Measurements from ENCODE around the gene ZNF141. TPM values are rescaled to one million over a fixed set of nuclear protein-coding genes. Genes with fewer than 3 reads are reported as not detected.

ZNF141 gene
- total and polyA plus RNA-seq, 12 donors = 5.5 to 45.9 (median 14.1) TPM

- Histone ChIP-seq H3K4me1 (replicated peaks in 1 of 2) (peaks cover 10 to 12% of the 10 kb centered on the region in 2 donors), H3K27me3 (no peaks in the 10 kb centered on the region), H3K27ac (peak overlapping the region; percentile 75 to 96 (median 91)), H3K36me3 (replicated peaks in 1 of 2) (no peaks in the 10 kb centered on the region), H3K9me3 (replicated peaks in 1 of 3) (no peaks in the 10 kb centered on the region), H3K4me3 (peak overlapping the region; percentile 54 to 96 (median 81))
- intact Hi-C loops (cut with DNase I) = no loop called here
- TF ChIP-seq POLR2A (IDR thresholded peaks at IDR 0.05) (no peak), CTCF (IDR thresholded peaks at IDR 0.05) (no peak)
- 0 to 1% (median 0%) methylated on average over 2 to 18 of the region's 18 CpGs; no CpG with 5 or more reads in 1 of the 4 donors for WGBS, 4 donors
- no peak for DNase-seq
Measured at GRCh38 chr4:336893-337142, 796 bp upstream of the ZNF141 start.

- DNase-seq = peak in 6 of 7 donors; percentile 12 to 73 (median 56)
- no peak for TF ChIP-seq CTCF (IDR thresholded peaks at IDR 0.05)
- no peak for TF ChIP-seq POLR2A (IDR thresholded peaks at IDR 0.05)
- 2 to 12% (median 3%) methylated on average over 19 to 52 of the region's 52 CpGs for WGBS, 4 donors
- Histone ChIP-seq H3K27me3 (no peaks in the 10 kb centered on the region), H3K4me3 (peak overlapping the region; percentile 54 to 96 (median 84)), H3K9me3 (replicated peaks in 1 of 3) (no peaks in the 10 kb centered on the region), H3K36me3 (replicated peaks in 1 of 2) (no peaks in the 10 kb centered on the region), H3K4me1 (replicated peaks in 1 of 2) (peaks cover 10 to 12% of the 10 kb centered on the region in 2 donors), H3K27ac (peak overlapping the region; percentile 87 to 96 (median 91))
- intact Hi-C loops (cut with DNase I) = no loop called here
Measured at GRCh38 chr4:337932-338758, 531 bp downstream of the ZNF141 start.

- peak in 4 of 7 donors; percentile 13 to 57 (median 22) for DNase-seq
- peak overlapping the region in 2 of 5 donors; percentile 91 to 96 for H3K27ac ChIP-seq
- WGBS, 4 donors = 22 to 36% (median 30%) methylated on average over 10 to 13 of the region's 13 CpGs
- TF ChIP-seq CTCF (IDR thresholded peaks at IDR 0.05) = no peak
- no peak for TF ChIP-seq POLR2A (IDR thresholded peaks at IDR 0.05)
- H3K4me1 ChIP-seq (replicated peaks in 1 of 2) = peaks cover 10 to 12% of the 10 kb centered on the region in 2 donors
- no peaks in the 10 kb centered on the region for H3K27me3 ChIP-seq
- intact Hi-C loops (cut with DNase I) = no loop called here
- no peaks in the 10 kb centered on the region for H3K36me3 ChIP-seq (replicated peaks in 1 of 2)
- H3K4me3 ChIP-seq = peak overlapping the region in 3 of 4 donors; percentile 54 to 96 (median 86)
- no peaks in the 10 kb centered on the region for H3K9me3 ChIP-seq (replicated peaks in 1 of 3)
Measured at GRCh38 chr4:338759-339097, 1.1 kb downstream of the ZNF141 start.

- no peaks in the 10 kb centered on the region for H3K27me3 ChIP-seq
- 90 to 95% (median 93%) methylated on average over 4 of the region's 4 CpGs for WGBS, 4 donors
- no peak for DNase-seq
- H3K36me3 ChIP-seq (replicated peaks in 1 of 2) = peaks cover 0 to 11% of the 10 kb centered on the region in 2 donors
- no peaks in the 10 kb centered on the region for H3K9me3 ChIP-seq (replicated peaks in 1 of 3)
- peak in 5 of 6 experiments; percentile 10 to 21 (median 18) for TF ChIP-seq CTCF (IDR thresholded peaks at IDR 0.05)
- TF ChIP-seq POLR2A (IDR thresholded peaks at IDR 0.05) = no peak
- H3K4me3 ChIP-seq = no peak overlapping the region
- peaks cover 10 to 12% of the 10 kb centered on the region in 2 donors for H3K4me1 ChIP-seq (replicated peaks in 1 of 2)
- intact Hi-C loops (cut with DNase I) = no loop called here
- H3K27ac ChIP-seq = no peak overlapping the region
Measured at GRCh38 chr4:340011-340410, 2.4 kb downstream of the ZNF141 start.
